ENCODE data around the gene CD44.

The CD44 gene

DNA sequence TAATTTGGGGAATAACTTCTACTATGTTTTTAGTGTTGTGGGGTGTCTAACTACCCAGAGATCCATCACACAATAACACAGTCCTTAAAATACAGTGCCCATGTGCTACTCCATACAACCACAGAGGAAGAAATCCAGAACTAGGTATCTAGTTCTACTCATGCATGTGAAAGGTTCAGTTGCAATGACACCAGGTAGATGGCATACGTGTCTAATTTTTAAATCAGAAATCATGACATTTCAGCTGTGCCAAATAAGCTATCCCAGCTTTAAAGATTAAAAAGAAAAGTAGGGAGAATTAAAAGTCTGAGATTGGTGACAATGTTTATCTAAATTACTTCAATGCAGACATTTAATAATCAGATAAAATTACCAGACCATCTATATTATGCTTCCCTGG is 122.2 kb downstream of the CD44 start:
- DNase-seq (ENCODE audit: low read depth): no peak

DNA sequence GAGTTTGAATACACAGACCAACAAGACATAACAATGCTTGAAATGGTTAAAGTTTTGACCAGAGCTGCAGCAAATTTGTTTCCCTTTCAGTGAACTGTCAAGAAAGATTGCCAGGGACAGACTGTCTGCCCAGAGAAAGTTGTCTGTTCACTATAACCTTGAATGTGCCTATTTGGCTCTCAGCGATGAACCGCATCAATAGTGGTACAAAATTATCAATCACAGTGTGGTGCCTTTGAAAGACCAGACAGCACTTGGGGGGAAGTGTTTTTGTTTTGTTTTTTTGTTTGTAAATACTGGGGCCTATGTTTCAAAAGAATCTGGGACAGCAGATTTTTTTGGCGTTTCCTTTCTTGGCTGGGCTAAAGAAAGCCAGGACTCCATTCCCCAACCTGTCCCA is 123.1 kb downstream of the CD44 start:
- no peak for DNase-seq (ENCODE audit: low read depth)

DNA sequence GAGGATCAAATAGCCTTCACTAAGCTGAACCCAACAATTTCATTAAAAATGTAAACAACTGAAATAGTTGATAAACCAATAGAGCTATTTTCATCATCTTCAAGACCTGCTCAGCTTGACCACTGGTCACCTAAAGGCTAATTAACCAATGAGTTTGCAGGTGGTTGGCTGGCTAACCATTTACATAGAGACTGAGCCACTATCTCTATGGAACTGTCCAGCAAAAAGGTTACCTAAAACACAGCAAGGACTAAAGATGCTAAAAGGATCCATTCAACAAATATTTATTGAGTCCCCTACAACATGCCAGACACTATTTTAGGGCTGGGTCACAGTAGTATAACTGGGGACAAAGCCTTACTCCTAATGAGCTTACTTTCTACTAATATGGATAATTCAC is 123.8 kb downstream of the CD44 start:
- no peak for DNase-seq (ENCODE audit: low read depth)

DNA sequence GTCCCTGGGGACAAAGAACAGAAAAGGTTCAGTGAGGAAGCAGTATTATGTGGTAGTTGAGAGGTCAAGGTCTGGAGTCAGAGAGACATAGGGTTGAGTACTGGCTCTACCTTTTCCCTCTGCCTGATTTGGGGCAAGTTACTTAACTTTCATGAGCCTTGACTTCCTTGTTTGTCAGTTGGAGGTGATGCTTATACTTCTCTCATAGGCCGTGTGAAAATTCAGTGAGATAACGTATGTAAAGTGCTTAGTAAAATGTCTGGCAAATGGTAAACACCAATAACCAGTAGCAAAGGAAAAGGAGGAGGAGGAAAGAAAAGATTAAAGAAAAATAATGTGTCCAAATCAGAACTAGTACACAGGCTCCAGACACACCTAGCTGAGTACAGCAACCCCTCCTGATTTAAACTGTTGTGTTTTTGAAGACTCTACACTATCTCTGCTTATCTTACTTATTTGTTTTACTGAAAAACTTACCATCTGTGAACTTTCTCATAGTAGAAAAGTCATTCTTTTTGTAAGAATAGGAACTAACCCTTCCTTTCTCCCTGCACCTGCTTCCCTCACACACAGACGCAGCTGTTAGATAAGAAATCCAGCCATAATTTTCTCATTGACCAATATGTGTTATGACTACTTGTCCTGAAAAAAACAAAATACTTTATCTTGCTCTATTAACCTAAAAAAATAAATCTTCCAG is 126.9 kb downstream of the CD44 start:
- no peak for DNase-seq (ENCODE audit: low read depth)

DNA sequence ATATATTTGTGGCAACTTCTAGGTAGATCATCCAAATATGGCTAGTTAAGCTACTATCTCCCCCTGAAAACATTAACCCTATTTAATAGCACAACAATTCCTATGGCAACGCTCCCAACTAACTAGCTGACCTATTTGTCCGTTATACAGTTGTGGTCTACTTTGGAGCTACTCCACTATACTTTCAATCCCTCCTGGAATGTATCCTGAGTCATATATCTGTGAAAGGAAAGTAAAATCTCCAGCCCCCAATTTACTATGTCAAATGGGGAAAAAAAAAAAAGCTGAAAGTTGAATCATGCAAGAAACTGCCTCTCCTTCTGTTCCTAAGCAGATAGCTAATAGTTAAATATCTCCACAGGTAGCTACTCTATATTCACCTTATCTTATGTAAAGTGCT is 128.5 kb downstream of the CD44 start:
- peak; percentile 90 for DNase-seq (ENCODE audit: low read depth)

DNA sequence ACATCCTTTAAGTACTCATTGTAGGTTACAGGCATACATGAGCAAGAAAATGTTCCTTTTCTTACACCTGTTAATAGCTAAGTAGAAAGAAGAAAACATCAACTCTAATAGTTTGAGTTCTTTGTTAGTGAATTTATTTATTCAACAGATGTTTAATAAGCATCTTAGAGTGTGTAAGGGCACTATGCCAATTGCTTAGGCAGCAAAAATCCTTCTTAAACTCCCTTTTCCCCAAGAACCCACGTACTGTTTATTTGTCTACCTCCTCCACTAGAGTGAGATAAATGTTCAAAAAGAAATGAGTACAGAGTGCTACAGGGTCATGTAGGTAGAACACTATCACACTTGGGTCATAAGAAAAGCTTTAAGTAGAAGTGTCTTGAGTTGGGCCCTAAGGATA is 131.4 kb downstream of the CD44 start:
- no peak for DNase-seq (ENCODE audit: low read depth)

DNA sequence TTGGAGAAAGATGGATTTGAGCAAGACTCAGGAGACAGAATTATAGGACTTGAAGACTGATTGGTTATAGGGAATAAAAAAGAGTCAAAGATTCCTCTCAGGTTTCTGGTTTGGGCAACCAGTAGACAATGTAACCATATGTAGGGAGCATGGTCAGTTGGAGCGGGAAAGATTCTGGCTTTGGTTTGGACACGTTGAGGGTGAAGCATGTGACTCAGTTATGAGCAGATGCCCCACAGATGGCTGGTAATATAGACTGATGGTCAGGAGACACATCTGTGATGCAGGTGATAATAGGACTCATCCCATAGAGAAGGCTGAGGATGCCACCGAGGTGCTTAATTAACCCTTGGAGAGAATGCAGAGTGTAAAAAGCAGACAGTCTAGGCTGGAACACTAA is 132.1 kb downstream of the CD44 start:
- no peak for DNase-seq (ENCODE audit: low read depth)

DNA sequence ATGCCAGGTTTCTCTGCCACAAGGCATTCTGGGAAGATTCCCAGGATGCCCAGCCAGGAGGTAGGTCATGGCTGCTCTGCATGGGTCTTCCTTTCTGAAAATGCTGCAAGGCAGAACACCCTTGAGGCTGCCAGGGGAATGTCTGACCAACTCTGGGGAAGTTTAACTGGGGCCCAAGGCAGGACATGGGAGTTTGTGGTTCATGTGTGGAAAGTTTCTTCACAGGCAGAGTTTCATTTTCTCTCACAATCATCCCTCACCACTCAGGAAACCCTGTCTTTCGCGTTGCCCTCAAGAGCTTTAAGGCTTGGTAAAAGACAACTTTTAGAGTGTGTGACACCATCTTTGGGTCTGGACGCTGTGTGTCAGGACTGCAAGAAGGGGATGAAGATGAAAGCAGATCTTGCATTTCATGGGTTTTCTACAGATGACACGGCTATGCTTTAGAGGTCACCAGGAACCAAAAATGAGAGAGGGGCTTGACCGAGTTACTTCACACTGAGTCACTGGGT is 133.5 kb downstream of the CD44 start:
- DNase-seq (ENCODE audit: low read depth): no peak

DNA sequence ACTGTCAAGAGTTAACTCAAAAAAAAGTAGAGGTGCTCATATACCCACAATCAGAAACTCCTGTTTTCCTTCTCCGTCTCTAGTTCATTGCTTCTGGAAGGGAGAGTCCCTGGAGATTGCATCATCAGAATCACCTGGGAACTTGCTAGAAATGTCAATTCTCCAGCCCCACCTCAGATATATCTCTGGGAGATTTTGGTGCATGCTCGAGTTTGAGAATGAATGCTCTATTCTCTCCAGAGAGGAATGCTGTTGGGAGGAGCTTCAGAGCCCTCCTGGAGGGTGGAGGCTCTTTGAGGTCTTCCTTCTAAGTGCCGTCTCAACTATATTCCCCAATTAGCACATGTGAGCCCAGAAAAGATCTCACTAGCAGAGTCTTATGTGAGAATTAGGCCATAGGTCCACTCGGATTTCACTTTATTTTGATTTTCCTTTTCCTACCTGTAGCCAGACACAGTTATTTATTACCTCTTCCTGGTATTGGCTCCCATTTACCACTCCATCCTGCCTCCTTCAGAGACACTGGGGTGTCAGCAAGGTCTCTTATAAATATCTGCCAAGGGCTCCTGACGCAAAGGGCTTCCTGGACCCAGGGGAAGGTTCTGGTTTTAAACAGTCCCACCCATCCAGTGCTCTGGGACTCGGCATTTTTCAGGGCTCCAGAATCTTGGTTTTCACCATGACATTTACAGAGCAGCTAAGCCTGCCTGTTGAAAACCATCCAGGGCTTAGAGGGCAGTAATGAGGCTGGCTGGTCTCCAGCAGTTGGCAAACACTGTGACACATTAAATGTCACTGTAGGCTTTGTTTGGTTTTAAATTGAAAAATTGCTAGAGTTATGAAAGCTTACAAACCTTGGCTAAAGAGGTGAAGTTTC is 136.2 kb downstream of the CD44 start:
- no peak for DNase-seq (ENCODE audit: low read depth)

DNA sequence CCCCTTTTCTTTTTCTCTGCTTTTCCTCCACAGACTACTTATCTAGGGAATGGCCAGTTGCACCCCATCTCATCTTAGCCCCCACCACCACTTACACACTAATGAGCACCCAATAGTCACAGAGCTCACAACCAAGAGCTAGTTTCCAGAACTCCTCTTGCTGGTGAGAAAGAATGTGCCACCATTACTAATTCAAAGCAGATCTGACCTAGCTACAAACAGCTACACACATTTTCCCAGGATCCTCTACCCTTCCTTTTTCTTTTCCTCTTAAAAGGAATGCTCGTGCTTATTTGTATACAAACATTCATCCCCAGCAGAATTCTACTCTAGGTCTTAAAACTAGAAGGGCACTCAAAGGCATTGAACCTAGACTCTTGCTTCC is 136.8 kb downstream of the CD44 start:
- DNase-seq (ENCODE audit: low read depth): no peak

DNA sequence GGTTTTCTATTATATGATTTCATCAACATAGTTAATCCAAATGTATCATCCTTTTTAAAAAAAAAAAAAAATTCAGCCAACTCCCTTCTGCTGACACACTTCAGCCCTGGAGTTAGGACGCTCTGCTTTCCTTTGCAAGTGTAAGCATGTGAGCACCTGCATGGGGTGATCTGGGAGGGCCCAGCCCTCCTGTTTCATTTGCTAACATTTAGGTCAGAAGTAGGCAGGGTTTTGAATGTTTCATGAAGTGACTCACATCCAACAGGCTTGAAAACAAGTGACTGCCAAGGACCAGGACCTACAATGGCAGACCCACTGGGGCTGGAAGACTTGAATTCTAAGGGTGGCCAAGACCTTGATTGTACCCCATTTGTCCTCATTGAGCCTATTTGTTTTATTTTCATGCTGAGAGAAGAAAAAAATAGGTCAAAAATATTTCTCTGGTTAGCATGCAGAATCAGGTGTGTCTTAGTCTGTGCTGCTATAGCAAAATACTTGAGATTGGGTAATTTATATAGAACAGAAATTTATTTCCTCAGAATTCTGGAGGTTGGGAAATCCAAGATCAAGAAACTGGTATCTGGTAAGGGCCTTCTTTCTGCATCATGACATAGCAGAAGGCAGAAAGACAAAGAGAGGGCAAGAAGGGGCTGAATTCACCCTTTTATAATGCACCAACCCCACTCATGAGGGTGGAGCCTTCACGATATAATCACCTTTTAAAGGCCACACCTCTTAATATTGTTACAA is 137.6 kb downstream of the CD44 start:
- peak; percentile 40 for DNase-seq (ENCODE audit: low read depth)

DNA sequence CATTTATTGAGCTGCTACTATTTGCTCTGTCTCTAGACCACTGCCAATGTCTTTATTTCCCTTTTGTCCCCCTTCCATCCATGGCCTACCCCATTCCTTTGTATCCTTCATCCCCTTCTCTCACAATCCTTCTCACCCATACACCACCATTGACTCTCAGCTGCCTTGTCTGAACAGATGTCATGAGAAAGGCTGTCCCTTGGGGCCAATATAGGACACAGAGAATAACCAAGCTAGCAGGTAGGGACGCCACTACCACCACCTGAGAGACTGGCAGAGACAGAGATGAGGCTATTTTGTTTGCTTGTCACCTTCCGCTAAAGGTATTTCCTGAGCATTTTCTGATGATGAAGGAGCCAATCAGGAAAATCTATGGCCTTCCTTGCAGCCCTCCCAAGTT is 138.9 kb downstream of the CD44 start:
- no peak for DNase-seq (ENCODE audit: low read depth)

DNA sequence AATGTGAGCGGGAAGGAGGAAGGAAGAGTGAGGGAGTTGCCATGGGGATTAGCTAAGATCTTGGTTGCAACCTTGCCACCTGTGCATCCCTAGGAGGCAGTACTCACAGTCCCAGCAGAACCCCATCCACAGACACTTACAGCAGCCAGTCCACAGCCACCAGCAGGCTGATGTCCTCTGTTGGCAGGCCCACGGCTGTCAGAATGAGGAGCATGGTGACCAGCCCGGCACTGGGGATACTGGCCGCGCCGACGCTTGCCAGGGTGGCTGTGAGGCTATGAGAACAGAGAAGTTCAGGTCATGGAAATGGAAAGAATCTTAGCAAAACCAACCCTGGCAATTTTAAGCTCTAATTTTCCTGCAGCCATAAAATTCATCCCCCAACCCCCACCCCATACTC is 141.8 kb downstream of the CD44 start:
- no peak for DNase-seq (ENCODE audit: low read depth)

DNA sequence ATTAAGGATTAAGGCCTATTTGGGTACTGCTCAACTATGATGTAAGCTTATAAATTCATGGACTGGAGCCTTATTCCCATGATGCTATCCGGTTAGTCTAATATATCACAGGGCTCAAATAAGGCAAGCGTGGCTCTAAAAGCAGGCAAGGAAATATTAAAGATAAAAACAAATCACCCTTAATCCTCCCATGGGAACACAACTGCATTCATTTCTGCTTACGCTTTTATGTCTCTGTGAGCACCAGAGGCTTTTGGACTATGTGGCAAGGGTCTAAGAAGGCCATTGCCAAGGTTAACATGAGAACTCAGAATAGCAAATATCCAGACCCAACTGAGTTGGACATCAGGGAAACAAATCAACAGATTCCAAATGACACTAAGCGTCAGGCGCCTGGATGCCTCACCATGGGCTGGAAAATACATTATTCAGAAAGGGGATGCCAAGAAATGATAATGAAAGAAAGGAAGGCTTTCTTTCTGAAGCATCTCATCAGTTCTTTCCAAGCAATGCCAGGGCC is 142.3 kb downstream of the CD44 start:
- no peak for DNase-seq (ENCODE audit: low read depth)

Data from iris pigment epithelial cell (primary cell).